B cell (primary cell): Measurements from ENCODE around the gene CHAT. TPM values are rescaled to one million over a fixed set of nuclear protein-coding genes. Genes with fewer than 3 reads are reported as not detected.

Experiments used
- ATAC-seq: fragments of 200-7000 bp; cut with Tn5 transposase; one replicate; pipeline ENCODE4 v1.10.0; 2021; ENCODE audit warnings: low read depth, mild to moderate bottlenecking, moderate number of reproducible peaks, moderate library complexity
- CTCF ChIA-PET: fragments of 350-600 bp; sonication (Branson Sonifier 250); formaldehyde crosslinking; loops from one replicate; lab custom pipeline; 2021; ENCODE audit warnings: antibody characterized with exemption, inconsistent platforms; lab: Charles Lee
- POLR2A ChIA-PET: fragments of 350-600 bp; sonication (Branson Sonifier 250); formaldehyde crosslinking; loops from one replicate; lab custom pipeline; 2021; ENCODE audit warnings: antibody characterized with exemption; lab: Charles Lee
- DNase-seq: peaks from one replicate; pipeline ENCODE4 v3.0.0; 2013
- H2AFZ ChIP-seq: 2 replicates; pipeline ENCODE4 v1.6.1; 2012; ENCODE audit warnings: mild to moderate bottlenecking, low read depth, low read length; ENCODE audit not compliant: insufficient read depth, poor library complexity, severe bottlenecking
- H3K27ac ChIP-seq, 2 donors: 1 replicate in 1 of 2; 2 replicates in 1 of 2; pipeline ENCODE4 v1.5.1; 2012 to 2013; ENCODE audit warnings: low read length in 2 of 2, mild to moderate bottlenecking in 2 of 2, moderate library complexity in 1 of 2
- H3K27me3 ChIP-seq, 4 experiments: fragments of 200-600 bp in 1 of 4; sonication (generic) in 1 of 4; replicated peaks in 1 of 4; 1 replicate in 2 of 4; 2 replicates in 2 of 4; pipeline versions ENCODE4 v1.6.1 to v1.7.0; 2013 to 2016; ENCODE audit warnings: low read length in 3 of 4, mild to moderate bottlenecking in 2 of 4, mixed read lengths in 1 of 4, moderate library complexity in 1 of 4; ENCODE audit not compliant: insufficient read depth in 4 of 4, control insufficient read depth in 3 of 4; ENCODE audit errors: control extremely low read depth in 1 of 4
- H3K36me3 ChIP-seq, 2 experiments: replicated peaks in 1 of 2; 1 replicate in 1 of 2; 2 replicates in 1 of 2; pipeline versions ENCODE4 v1.6.1 to v1.7.1; 2013; ENCODE audit warnings: low read length in 1 of 2; ENCODE audit not compliant: insufficient read depth in 2 of 2, control insufficient read depth in 1 of 2; ENCODE audit errors: control extremely low read depth in 1 of 2, extremely low read depth in 1 of 2
- H3K4me1 ChIP-seq, 2 donors: fragments of 200-600 bp in 1 of 2; sonication (generic) in 1 of 2; 1 replicate in 1 of 2; 2 replicates in 1 of 2; pipeline versions ENCODE4 v1.5.1 to v1.6.1; 2013 to 2017; ENCODE audit warnings: low read length in 2 of 2; ENCODE audit not compliant: control insufficient read depth in 2 of 2, insufficient read depth in 2 of 2
- H3K4me2 ChIP-seq: replicated peaks from 2 replicates; pipeline ENCODE3; 2012; ENCODE audit warnings: mild to moderate bottlenecking, low read depth, low read length; ENCODE audit not compliant: poor library complexity, severe bottlenecking
- H3K4me3 ChIP-seq, 5 experiments: fragments of 200-600 bp in 1 of 5; sonication (generic) in 1 of 5; 1 replicate in 3 of 5; 2 replicates in 2 of 5; pipeline versions ENCODE4 v1.5.1 to v1.7.0; 2011 to 2016; ENCODE audit warnings: low read length in 4 of 5, mild to moderate bottlenecking in 4 of 5, low read depth in 2 of 5, control low read depth in 1 of 5, moderate library complexity in 1 of 5; ENCODE audit not compliant: insufficient read depth in 1 of 5; ENCODE audit errors: control extremely low read depth in 1 of 5, extremely low read depth in 1 of 5
- H3K79me2 ChIP-seq: fragments of 200-600 bp; sonication (generic); one replicate; pipeline ENCODE4 v1.6.0; 2016; ENCODE audit warnings: low read length; ENCODE audit not compliant: control insufficient read depth, insufficient read depth
- H3K9ac ChIP-seq: fragments of 200-600 bp; sonication (generic); 2 replicates; pipeline ENCODE4 v1.6.1; 2017; ENCODE audit warnings: mild to moderate bottlenecking, low read length, moderate library complexity
- H3K9me3 ChIP-seq, 3 donors: one replicate each; pipeline versions ENCODE4 v1.6.1 to v1.7.1; 2013; ENCODE audit warnings: low read length in 2 of 3; ENCODE audit not compliant: control insufficient read depth in 2 of 3, insufficient read depth in 1 of 3; ENCODE audit errors: control extremely low read depth in 1 of 3
- H4K20me1 ChIP-seq: 2 replicates; pipeline ENCODE4 v1.6.0; 2012; ENCODE audit warnings: mild to moderate bottlenecking, low read length; ENCODE audit not compliant: insufficient read depth, control insufficient read depth, poor library complexity, severe bottlenecking
- H3K27ac Mint-ChIP-seq: one replicate; pipeline ENCODE4 v1.8.0; 2021; ENCODE audit warnings: mixed read lengths
- H3K27me3 Mint-ChIP-seq: one replicate; pipeline ENCODE4 v1.8.0; 2021; ENCODE audit warnings: mixed read lengths
- H3K4me1 Mint-ChIP-seq: one replicate; pipeline ENCODE4 v1.8.0; 2021; ENCODE audit warnings: mixed read lengths
- H3K4me3 Mint-ChIP-seq: one replicate; pipeline ENCODE4 v1.8.0; 2021; ENCODE audit warnings: mixed read lengths
- H3K9me3 Mint-ChIP-seq: one replicate; pipeline ENCODE4 v1.8.0; 2022; ENCODE audit warnings: mixed read lengths; ENCODE audit not compliant: insufficient read depth
- EZH2 ChIP-seq: IDR thresholded peaks from 2 replicates; pipeline ENCODE4 v1.6.1; 2012; ENCODE audit warnings: borderline replicate concordance, low read depth, mild to moderate bottlenecking, moderate library complexity, low read length; ENCODE audit not compliant: insufficient read depth, poor library complexity, severe bottlenecking
- whole genome bisulfite sequencing: methylation state at CpG from one replicate; pipeline ENCODE4 v1.1.5; 2013; ENCODE audit warnings: missing lambda C conversion rate; ENCODE audit not compliant: insufficient coverage; 5-methylcytosine and 5-hydroxymethylcytosine counted together
- intact Hi-C: fragments of 100-400 bp; cut with micrococcal nuclease; formaldehyde crosslinking; loops from one replicate; pipeline ENCODE4 v1.10.0; 2022
- polyA plus RNA-seq: library from polyadenylated mRNA; depleted of rRNA; stranded (reverse); fragments of >200 nt; gene quantifications from 2 replicates; pipeline ENCODE4 v1.2.3, GENCODE V29; 2012
- total RNA-seq, 2 donors: library from RNA; stranded (reverse); fragments of 120-200 nt in 1 of 2; gene quantifications; 1 replicate in 1 of 2; 2 replicates in 1 of 2; pipeline versions ENCODE4 v1.2.3 to v1.2.4, GENCODE V29; 2013 to 2022
- TF ChIP-seq, protein P1 (sequence below): fragments of 200-600 bp; IDR thresholded peaks from one replicate; pipeline ENCODE4 v1.8.0; 2022; ENCODE audit warnings: antibody characterized with exemption, mild to moderate bottlenecking

CHAT gene
- total and polyA plus RNA-seq, 2 donors (not counting 1 experiment from before 2014, with no cell fraction given) = not detected

DNA sequence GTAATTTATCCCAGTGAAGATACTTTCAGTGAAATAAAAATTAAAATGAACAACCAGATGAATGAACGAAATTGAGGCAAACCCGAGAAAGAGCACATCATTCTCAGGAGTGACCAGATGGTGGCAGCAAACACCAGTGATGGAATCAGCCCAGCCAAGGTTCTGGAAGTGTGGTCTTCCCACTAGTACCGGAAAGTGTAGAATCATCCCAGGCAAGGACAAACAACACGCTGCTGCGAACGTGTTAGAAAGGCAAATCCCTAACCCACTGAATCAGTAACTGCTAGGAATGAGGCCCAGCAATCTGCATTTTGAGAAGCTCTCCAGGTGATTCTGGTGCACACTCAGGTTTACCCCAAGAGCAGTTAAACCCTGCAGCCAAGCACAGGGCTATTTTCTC is 19.2 kb upstream of the CHAT start:
- Histone ChIP-seq H3K9me3 (peaks cover 0 to 1% (median 0%) of the 10 kb centered on the region in 3 donors), H3K27ac (no peak overlapping the region), H4K20me1 (no peaks in the 10 kb centered on the region), H3K9ac (no peak overlapping the region), H3K4me3 (no peak overlapping the region), H3K4me2 (no peak overlapping the region), H2AFZ (no peak overlapping the region), H3K27me3 (peaks cover 0 to 10% (median 1%) of the 10 kb centered on the region in 4 experiments), H3K4me1 (peaks cover 0 to 2% of the 10 kb centered on the region in 2 donors), H3K79me2 (no peaks in the 10 kb centered on the region), H3K36me3 (no peaks in the 10 kb centered on the region)
- peaks cover 3% of the 10 kb centered on the region for H3K4me1 Mint-ChIP-seq
- 3% methylated on average over 6 of the region's 6 CpGs for WGBS
- no peak for ATAC-seq
- DNase-seq = peak; percentile 31
- intact Hi-C loops = no loop called here
- no peaks in the 10 kb centered on the region for H3K9me3 Mint-ChIP-seq
- ChIA-PET CTCF (interaction anchor here (0.6 to 3.4 kb wide), 7 partner anchors 11 to 683 kb away, joined by 3 to 19 read pairs (median 7); partner anchors contain the start of gene ERCC6), POLR2A (no interaction called here)
- H3K27me3 Mint-ChIP-seq = peaks cover 21% of the 10 kb centered on the region
- H3K4me3 Mint-ChIP-seq = no peak overlapping the region
- TF ChIP-seq, protein P1, sequence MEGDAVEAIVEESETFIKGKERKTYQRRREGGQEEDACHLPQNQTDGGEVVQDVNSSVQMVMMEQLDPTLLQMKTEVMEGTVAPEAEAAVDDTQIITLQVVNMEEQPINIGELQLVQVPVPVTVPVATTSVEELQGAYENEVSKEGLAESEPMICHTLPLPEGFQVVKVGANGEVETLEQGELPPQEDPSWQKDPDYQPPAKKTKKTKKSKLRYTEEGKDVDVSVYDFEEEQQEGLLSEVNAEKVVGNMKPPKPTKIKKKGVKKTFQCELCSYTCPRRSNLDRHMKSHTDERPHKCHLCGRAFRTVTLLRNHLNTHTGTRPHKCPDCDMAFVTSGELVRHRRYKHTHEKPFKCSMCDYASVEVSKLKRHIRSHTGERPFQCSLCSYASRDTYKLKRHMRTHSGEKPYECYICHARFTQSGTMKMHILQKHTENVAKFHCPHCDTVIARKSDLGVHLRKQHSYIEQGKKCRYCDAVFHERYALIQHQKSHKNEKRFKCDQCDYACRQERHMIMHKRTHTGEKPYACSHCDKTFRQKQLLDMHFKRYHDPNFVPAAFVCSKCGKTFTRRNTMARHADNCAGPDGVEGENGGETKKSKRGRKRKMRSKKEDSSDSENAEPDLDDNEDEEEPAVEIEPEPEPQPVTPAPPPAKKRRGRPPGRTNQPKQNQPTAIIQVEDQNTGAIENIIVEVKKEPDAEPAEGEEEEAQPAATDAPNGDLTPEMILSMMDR = peak; percentile 78
- TF ChIP-seq EZH2 = no peak
- no peak overlapping the region for H3K27ac Mint-ChIP-seq

DNA sequence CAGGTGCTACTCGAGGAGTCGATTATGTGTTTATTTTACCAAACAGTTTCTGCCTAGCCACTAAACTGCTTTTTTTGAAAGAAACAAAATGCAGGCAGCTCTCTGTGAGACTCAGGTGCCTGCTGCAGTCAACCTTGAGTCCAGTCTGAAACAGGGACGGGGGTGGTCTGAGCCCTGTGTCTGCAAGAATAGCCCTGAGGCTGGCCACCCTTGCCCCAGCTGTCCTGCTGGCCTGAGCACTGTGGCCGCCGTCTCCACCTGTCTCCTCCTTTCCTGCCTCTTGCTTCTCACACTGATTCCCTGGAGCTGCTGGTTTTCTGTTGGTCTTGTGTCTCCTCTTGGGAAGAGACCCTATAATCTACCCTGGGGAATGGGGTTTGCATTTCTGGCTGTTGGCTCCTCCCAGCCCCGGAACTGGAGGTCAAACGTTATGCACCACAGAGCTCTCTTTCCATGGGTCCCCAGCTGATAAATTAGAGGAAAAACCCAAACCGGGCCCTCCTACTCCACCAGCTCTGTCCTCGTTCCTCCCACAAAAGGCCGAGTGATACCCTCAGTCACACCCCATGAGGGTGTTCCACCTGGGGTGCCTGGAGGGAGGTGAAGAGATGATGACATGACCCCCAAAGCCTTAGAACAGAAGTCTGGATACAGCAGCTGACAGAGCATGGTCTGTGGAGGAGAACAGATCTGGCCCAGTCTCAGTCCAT is 18.7 kb upstream of the CHAT start:
- Mint-ChIP-seq H3K4me3 (no peak overlapping the region), H3K27me3 (peaks cover 21% of the 10 kb centered on the region), H3K4me1 (peaks cover 3% of the 10 kb centered on the region), H3K27ac (no peak overlapping the region), H3K9me3 (no peaks in the 10 kb centered on the region)
- intact Hi-C loops = no loop called here
- ATAC-seq = no peak
- peaks cover 0 to 11% (median 1%) of the 10 kb centered on the region in 4 experiments for H3K27me3 ChIP-seq
- 49% methylated on average over 4 of the region's 10 CpGs for WGBS
- H3K79me2 ChIP-seq = no peaks in the 10 kb centered on the region
- no peak overlapping the region for H3K4me3 ChIP-seq
- no peaks in the 10 kb centered on the region for H3K36me3 ChIP-seq
- no peak overlapping the region for H3K4me2 ChIP-seq
- H3K9me3 ChIP-seq = no peaks in the 10 kb centered on the region
- no peak for TF ChIP-seq EZH2
- TF ChIP-seq, protein P1 = no peak
- DNase-seq = no peak
- no peak overlapping the region for H2AFZ ChIP-seq
- no peak overlapping the region for H3K9ac ChIP-seq
- POLR2A ChIA-PET = no interaction called here
- H4K20me1 ChIP-seq = no peaks in the 10 kb centered on the region
- peaks cover 0 to 2% of the 10 kb centered on the region in 2 donors for H3K4me1 ChIP-seq
- CTCF ChIA-PET = interaction anchor here (0.6 to 3.4 kb wide), 8 partner anchors 10 to 682 kb away, joined by 3 to 19 read pairs (median 4); partner anchors contain the start of gene ERCC6
- no peak overlapping the region for H3K27ac ChIP-seq
